CD4-positive, CD25-positive, alpha-beta regulatory T cell (primary cell): Measurements from ENCODE around the gene RBPMS2. TPM values are rescaled to one million over a fixed set of nuclear protein-coding genes. Genes with fewer than 3 reads are reported as not detected.

ENCODE experiments used
- ATAC-seq, 2 donors: fragments of 150-1000 bp; cut with Tn5 transposase; one replicate each; pipeline ENCODE4 v1.10.0; 2021; ENCODE audit warnings: low read depth in 2 of 2, moderate number of reproducible peaks in 2 of 2, moderate library complexity in 1 of 2
- DNase-seq, 3 donors: peaks; one replicate each; pipeline versions ENCODE4 v3.0.0 to v3.0.0-alpha.2; 2012 to 2022; ENCODE audit warnings: mixed read lengths in 1 of 3
- H3K27ac ChIP-seq: one replicate; pipeline ENCODE4 v1.7.0; 2013; ENCODE audit warnings: mild to moderate bottlenecking, low read length; ENCODE audit not compliant: insufficient read depth, poor library complexity, severe bottlenecking
- H3K27me3 ChIP-seq: one replicate; pipeline ENCODE4 v1.7.0; 2013; ENCODE audit warnings: low read length; ENCODE audit not compliant: control insufficient read depth, insufficient read depth
- H3K36me3 ChIP-seq: one replicate; pipeline ENCODE4 v1.7.0; 2013; ENCODE audit warnings: mild to moderate bottlenecking, low read length, moderate library complexity; ENCODE audit not compliant: control insufficient read depth, insufficient read depth
- H3K4me1 ChIP-seq: 2 replicates; pipeline ENCODE4 v1.7.0; 2013; ENCODE audit warnings: mild to moderate bottlenecking, low read length; ENCODE audit not compliant: insufficient read depth, control insufficient read depth, poor library complexity, severe bottlenecking
- H3K4me3 ChIP-seq: one replicate; pipeline ENCODE4 v1.7.0; 2013; ENCODE audit warnings: low read depth, mild to moderate bottlenecking, low read length, moderate library complexity
- H3K9me3 ChIP-seq, 2 experiments: 1 replicate in 1 of 2; 2 replicates in 1 of 2; pipeline ENCODE4 v1.7.0; 2013; ENCODE audit warnings: low read length in 2 of 2, mild to moderate bottlenecking in 1 of 2, moderate library complexity in 1 of 2; ENCODE audit not compliant: control insufficient read depth in 2 of 2
- H3K27ac Mint-ChIP-seq, 3 donors: one replicate each; pipeline ENCODE4 v1.8.0; 2020 to 2022; ENCODE audit warnings: mild to moderate bottlenecking in 3 of 3, mixed read lengths in 3 of 3, moderate library complexity in 2 of 3
- H3K27me3 Mint-ChIP-seq: one replicate; pipeline ENCODE4 v1.8.0; 2022; ENCODE audit warnings: mild to moderate bottlenecking, mixed read lengths
- H3K36me3 Mint-ChIP-seq: one replicate; pipeline ENCODE4 v1.8.0; 2020; ENCODE audit warnings: mixed read lengths
- H3K4me1 Mint-ChIP-seq, 4 donors: one replicate each; pipeline ENCODE4 v1.8.0; 2020 to 2022; ENCODE audit warnings: mixed read lengths in 4 of 4, mild to moderate bottlenecking in 1 of 4
- H3K4me3 Mint-ChIP-seq, 4 donors: one replicate each; pipeline ENCODE4 v1.8.0; 2020 to 2022; ENCODE audit warnings: mild to moderate bottlenecking in 4 of 4, mixed read lengths in 4 of 4, moderate library complexity in 3 of 4
- H3K9me3 Mint-ChIP-seq, 7 donors: one replicate each; pipeline ENCODE4 v1.8.0; 2020 to 2022; ENCODE audit warnings: mixed read lengths in 7 of 7, mild to moderate bottlenecking in 3 of 7, moderate library complexity in 2 of 7
- polyA plus RNA-seq, 4 donors: library from polyadenylated mRNA; unstranded; fragments of 300-500 nt; fragmentation: Illumina TruSeq; gene quantifications; one replicate each; pipeline ENCODE4 v1.2.3, GENCODE V29; 2021
- total RNA-seq: library from RNA; stranded (reverse); gene quantifications from one replicate; pipeline ENCODE4 v1.2.3, GENCODE V29; 2022

Gene RBPMS2
- total and polyA plus RNA-seq, 5 donors from 2014 or later = 0.37 TPM; not detected in 4

GRCh38 chr15:64732156-64732860 is 43.1 kb downstream of the RBPMS2 start:
- no peak overlapping the region for H3K4me3 ChIP-seq
- H3K27ac Mint-ChIP-seq = no peak overlapping the region
- no peak overlapping the region for H3K27ac ChIP-seq
- no peaks in the 10 kb centered on the region for H3K27me3 ChIP-seq
- no peaks in the 10 kb centered on the region for H3K36me3 ChIP-seq
- no peaks in the 10 kb centered on the region for H3K9me3 Mint-ChIP-seq
- ATAC-seq = no peak
- H3K9me3 ChIP-seq = no peaks in the 10 kb centered on the region
- H3K4me1 ChIP-seq = peaks cover 5% of the 10 kb centered on the region
- H3K4me3 Mint-ChIP-seq = no peak overlapping the region
- H3K36me3 Mint-ChIP-seq = no peaks in the 10 kb centered on the region
- no peak for DNase-seq
- H3K4me1 Mint-ChIP-seq = peaks cover 0 to 9% (median 7%) of the 10 kb centered on the region in 4 donors
- H3K27me3 Mint-ChIP-seq = peaks cover 15% of the 10 kb centered on the region

- DNase-seq = no peak
- Mint-ChIP-seq H3K4me3 (no peak overlapping the region), H3K27me3 (peaks cover 15% of the 10 kb centered on the region), H3K27ac (no peak overlapping the region), H3K4me1 (peaks cover 0 to 9% (median 7%) of the 10 kb centered on the region in 4 donors), H3K36me3 (no peaks in the 10 kb centered on the region), H3K9me3 (no peaks in the 10 kb centered on the region)
- no peaks in the 10 kb centered on the region for H3K27me3 ChIP-seq
- ATAC-seq = no peak
- peaks cover 5% of the 10 kb centered on the region for H3K4me1 ChIP-seq
- H3K9me3 ChIP-seq = no peaks in the 10 kb centered on the region
- no peak overlapping the region for H3K27ac ChIP-seq
- no peaks in the 10 kb centered on the region for H3K36me3 ChIP-seq
- no peak overlapping the region for H3K4me3 ChIP-seq
These were observed 43.6 kb downstream of the RBPMS2 start for GRCh38 chr15:64731805-64732151.

- Mint-ChIP-seq H3K9me3 (no peaks in the 10 kb centered on the region), H3K4me3 (peak overlapping the region in 1 of 4 donors; percentile 10), H3K36me3 (no peaks in the 10 kb centered on the region), H3K27ac (no peak overlapping the region), H3K4me1 (peaks cover 0 to 9% (median 7%) of the 10 kb centered on the region in 4 donors), H3K27me3 (peaks cover 16% of the 10 kb centered on the region)
- ATAC-seq (peak; percentile 76 to 79), DNase-seq (peak; percentile 76 to 84 (median 81))
- Histone ChIP-seq H3K9me3 (no peaks in the 10 kb centered on the region), H3K27ac (no peak overlapping the region), H3K4me1 (peaks cover 5% of the 10 kb centered on the region), H3K27me3 (no peaks in the 10 kb centered on the region), H3K36me3 (no peaks in the 10 kb centered on the region), H3K4me3 (no peak overlapping the region)
These were observed 44.2 kb downstream of the RBPMS2 start for GRCh38 chr15:64731012-64731804.

- Mint-ChIP-seq H3K27me3 (peaks cover 20% of the 10 kb centered on the region), H3K4me1 (peaks cover 0 to 9% (median 7%) of the 10 kb centered on the region in 4 donors), H3K27ac (no peak overlapping the region), H3K4me3 (no peak overlapping the region), H3K36me3 (no peaks in the 10 kb centered on the region), H3K9me3 (no peaks in the 10 kb centered on the region)
- DNase-seq (no peak), ATAC-seq (no peak)
- Histone ChIP-seq H3K4me1 (peaks cover 5% of the 10 kb centered on the region), H3K36me3 (no peaks in the 10 kb centered on the region), H3K27ac (no peak overlapping the region), H3K9me3 (no peaks in the 10 kb centered on the region), H3K27me3 (no peaks in the 10 kb centered on the region), H3K4me3 (no peak overlapping the region)
These were observed 45.2 kb downstream of the RBPMS2 start for GRCh38 chr15:64730151-64730550.

GRCh38 chr15:64720188-64720587 is 55.2 kb downstream of the RBPMS2 start:
- Histone ChIP-seq H3K27me3 (no peaks in the 10 kb centered on the region), H3K4me3 (no peak overlapping the region), H3K4me1 (no peaks in the 10 kb centered on the region), H3K27ac (no peak overlapping the region), H3K36me3 (no peaks in the 10 kb centered on the region), H3K9me3 (no peaks in the 10 kb centered on the region)
- Mint-ChIP-seq H3K9me3 (no peaks in the 10 kb centered on the region), H3K4me1 (peaks cover 0 to 29% (median under 1%) of the 10 kb centered on the region in 4 donors), H3K36me3 (no peaks in the 10 kb centered on the region), H3K27me3 (peaks cover 4% of the 10 kb centered on the region), H3K4me3 (no peak overlapping the region), H3K27ac (peak overlapping the region in 1 of 3 donors; percentile 31)
- no peak for DNase-seq
- no peak for ATAC-seq

GRCh38 chr15:64717735-64718495 is 57.5 kb downstream of the RBPMS2 start:
- H3K4me1 Mint-ChIP-seq = peaks cover 0 to 29% (median under 1%) of the 10 kb centered on the region in 4 donors
- no peaks in the 10 kb centered on the region for H3K36me3 Mint-ChIP-seq
- Histone ChIP-seq H3K27me3 (no peaks in the 10 kb centered on the region), H3K27ac (no peak overlapping the region), H3K4me3 (no peak overlapping the region), H3K9me3 (no peaks in the 10 kb centered on the region), H3K36me3 (no peaks in the 10 kb centered on the region), H3K4me1 (no peaks in the 10 kb centered on the region)
- peak overlapping the region in 1 of 4 donors; percentile 74 for H3K4me3 Mint-ChIP-seq
- ATAC-seq = no peak
- H3K27me3 Mint-ChIP-seq = peaks cover 2% of the 10 kb centered on the region
- H3K9me3 Mint-ChIP-seq = no peaks in the 10 kb centered on the region
- DNase-seq = peak in 1 of 3 donors; percentile 27
- peak overlapping the region in 2 of 3 donors; percentile 39 to 78 for H3K27ac Mint-ChIP-seq

- no peak for DNase-seq
- peak overlapping the region in 2 of 3 donors; percentile 39 to 68 for H3K27ac Mint-ChIP-seq
- H3K27me3 ChIP-seq = no peaks in the 10 kb centered on the region
- H3K4me1 ChIP-seq = no peaks in the 10 kb centered on the region
- H3K9me3 Mint-ChIP-seq = no peaks in the 10 kb centered on the region
- H3K27ac ChIP-seq = no peak overlapping the region
- no peaks in the 10 kb centered on the region for H3K9me3 ChIP-seq
- H3K4me1 Mint-ChIP-seq = peaks cover 0 to 29% (median under 1%) of the 10 kb centered on the region in 4 donors
- H3K36me3 ChIP-seq = no peaks in the 10 kb centered on the region
- peak overlapping the region in 1 of 4 donors; percentile 74 for H3K4me3 Mint-ChIP-seq
- no peak for ATAC-seq
- no peaks in the 10 kb centered on the region for H3K27me3 Mint-ChIP-seq
- H3K4me3 ChIP-seq = no peak overlapping the region
- no peaks in the 10 kb centered on the region for H3K36me3 Mint-ChIP-seq
These were observed 58.3 kb downstream of the RBPMS2 start for GRCh38 chr15:64717130-64717529.
